Astrocyte of the spinal cord (primary cell): ENCODE measurements around the gene CD99L2.

Experiments used
- DNase-seq: peaks from one replicate; pipeline ENCODE4 v3.0.0; 2011; ENCODE audit warnings: low read depth, low spot score
- H3K4me3 ChIP-seq: 2 replicates; pipeline ENCODE4 v1.5.1; 2011; ENCODE audit warnings: low read depth, mild to moderate bottlenecking, low read length, moderate library complexity
- in situ Hi-C: cut with HindIII; loops from 2 replicates; pipeline ENCODE4 v1.10.0; 2017; ENCODE audit warnings: low sequenced_read_pairs
- TF ChIP-seq, protein P1 (sequence below): IDR thresholded peaks from 2 replicates; pipeline ENCODE4 v1.5.1; 2012; ENCODE audit warnings: low read depth, mild to moderate bottlenecking, low read length, inconsistent platforms

Gene CD99L2

DNA sequence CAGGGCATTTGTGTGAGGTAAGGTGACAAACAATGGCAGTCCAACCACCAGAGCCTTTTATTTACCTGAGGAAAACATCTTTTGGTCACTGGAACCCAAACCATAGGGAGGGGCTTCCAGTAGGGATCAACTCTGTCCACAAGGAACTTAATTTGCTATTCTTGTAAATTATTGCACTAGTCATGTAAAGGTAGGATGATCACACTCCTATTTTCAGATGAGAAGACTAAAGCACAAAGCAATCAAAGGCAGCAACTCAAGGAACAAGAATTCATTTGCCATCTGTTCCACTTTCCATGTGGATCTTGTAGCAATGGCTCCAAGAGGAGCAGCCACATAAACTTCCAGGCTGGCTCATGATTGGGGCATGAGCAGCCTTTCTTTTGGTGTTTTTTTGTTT, 35.3 kb downstream of the CD99L2 start:
- no peak for DNase-seq
- TF ChIP-seq, protein P1, sequence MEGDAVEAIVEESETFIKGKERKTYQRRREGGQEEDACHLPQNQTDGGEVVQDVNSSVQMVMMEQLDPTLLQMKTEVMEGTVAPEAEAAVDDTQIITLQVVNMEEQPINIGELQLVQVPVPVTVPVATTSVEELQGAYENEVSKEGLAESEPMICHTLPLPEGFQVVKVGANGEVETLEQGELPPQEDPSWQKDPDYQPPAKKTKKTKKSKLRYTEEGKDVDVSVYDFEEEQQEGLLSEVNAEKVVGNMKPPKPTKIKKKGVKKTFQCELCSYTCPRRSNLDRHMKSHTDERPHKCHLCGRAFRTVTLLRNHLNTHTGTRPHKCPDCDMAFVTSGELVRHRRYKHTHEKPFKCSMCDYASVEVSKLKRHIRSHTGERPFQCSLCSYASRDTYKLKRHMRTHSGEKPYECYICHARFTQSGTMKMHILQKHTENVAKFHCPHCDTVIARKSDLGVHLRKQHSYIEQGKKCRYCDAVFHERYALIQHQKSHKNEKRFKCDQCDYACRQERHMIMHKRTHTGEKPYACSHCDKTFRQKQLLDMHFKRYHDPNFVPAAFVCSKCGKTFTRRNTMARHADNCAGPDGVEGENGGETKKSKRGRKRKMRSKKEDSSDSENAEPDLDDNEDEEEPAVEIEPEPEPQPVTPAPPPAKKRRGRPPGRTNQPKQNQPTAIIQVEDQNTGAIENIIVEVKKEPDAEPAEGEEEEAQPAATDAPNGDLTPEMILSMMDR: no peak
- H3K4me3 ChIP-seq: no peak overlapping the region
- in situ Hi-C loops: no loop called here

DNA sequence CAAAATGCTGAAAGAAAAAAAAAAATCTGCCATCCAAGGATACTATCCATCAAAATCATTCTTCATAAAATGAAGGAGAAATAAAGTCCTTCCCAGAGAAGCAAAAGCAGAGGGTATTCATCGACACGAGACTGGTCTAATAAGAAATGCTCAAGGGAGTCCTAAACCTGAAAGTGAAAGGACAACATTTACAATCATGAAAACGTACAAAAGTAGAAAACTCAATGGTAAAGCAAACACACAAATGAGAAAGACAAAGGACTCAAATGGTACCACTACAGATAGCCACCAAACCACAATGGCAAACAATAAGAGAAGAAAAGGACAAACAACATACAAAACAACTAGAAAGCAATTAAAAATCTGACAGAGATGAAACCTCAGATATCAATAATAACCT, 41.0 kb downstream of the CD99L2 start:
- H3K4me3 ChIP-seq: no peak overlapping the region
- no peak for DNase-seq
- TF ChIP-seq, protein P1: no peak
- in situ Hi-C loops: no loop called here

DNA sequence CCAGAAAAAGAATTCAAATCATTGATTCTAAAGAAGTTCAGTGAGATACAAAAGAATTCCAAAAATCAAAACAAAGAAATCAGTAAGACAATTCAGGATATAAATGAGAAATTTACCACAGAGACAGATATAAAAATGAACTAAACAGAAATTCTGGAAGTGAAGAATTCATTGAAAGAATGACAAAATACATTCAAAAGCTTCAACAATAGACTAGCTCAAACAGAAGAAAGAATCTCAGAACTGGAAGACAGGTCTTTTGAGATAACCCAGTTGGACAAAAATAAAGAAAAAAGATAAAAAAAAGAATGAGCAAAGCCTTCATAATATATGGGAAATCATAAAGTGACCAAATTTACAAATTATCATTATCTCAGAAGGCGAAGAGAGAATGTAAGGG, 41.7 kb downstream of the CD99L2 start:
- H3K4me3 ChIP-seq: no peak overlapping the region
- TF ChIP-seq, protein P1: no peak
- no peak for DNase-seq
- in situ Hi-C loops: no loop called here

DNA sequence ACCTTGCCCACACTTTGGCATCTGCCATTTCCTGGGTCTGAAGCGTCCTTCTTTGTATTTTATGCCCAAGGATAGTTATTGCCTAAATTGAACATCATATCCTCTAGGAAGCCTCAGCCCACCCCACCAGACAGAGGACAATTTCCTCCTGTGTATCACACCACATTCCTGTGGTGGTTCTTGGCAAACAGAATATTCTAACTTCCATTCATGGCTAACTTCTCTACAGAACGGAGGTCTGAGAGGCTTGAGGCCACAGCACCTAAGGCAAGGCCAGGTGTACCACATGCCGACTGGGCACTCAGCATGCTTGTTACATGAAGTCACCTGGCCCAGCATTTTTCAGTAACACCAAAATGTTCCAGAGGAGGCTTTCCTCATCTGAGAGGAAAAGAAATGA, 42.4 kb downstream of the CD99L2 start:
- H3K4me3 ChIP-seq: no peak overlapping the region
- TF ChIP-seq, protein P1: no peak
- DNase-seq: peak; percentile 32
- in situ Hi-C loops: no loop called here

DNA sequence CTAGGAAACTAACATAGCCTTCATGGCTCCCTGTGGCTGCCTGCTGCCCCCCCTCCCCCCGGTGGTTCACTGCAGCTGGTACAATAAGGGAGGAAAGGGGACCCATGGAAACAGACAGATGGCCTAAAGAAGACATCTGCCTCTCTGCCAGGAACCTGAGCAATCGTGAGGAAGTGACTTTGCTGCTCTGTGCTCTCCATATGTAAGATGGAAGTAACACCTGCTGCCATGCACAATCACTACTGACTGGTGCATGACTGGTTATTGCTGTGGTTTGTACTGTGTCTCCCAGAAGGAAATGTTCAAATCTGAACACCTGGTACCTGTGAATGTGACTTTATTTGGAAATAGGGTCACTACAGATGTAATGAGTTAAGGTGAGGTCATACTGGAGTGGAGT, 43.6 kb downstream of the CD99L2 start:
- no peak overlapping the region for H3K4me3 ChIP-seq
- in situ Hi-C loops: no loop called here
- no peak for DNase-seq
- TF ChIP-seq, protein P1: no peak

DNA sequence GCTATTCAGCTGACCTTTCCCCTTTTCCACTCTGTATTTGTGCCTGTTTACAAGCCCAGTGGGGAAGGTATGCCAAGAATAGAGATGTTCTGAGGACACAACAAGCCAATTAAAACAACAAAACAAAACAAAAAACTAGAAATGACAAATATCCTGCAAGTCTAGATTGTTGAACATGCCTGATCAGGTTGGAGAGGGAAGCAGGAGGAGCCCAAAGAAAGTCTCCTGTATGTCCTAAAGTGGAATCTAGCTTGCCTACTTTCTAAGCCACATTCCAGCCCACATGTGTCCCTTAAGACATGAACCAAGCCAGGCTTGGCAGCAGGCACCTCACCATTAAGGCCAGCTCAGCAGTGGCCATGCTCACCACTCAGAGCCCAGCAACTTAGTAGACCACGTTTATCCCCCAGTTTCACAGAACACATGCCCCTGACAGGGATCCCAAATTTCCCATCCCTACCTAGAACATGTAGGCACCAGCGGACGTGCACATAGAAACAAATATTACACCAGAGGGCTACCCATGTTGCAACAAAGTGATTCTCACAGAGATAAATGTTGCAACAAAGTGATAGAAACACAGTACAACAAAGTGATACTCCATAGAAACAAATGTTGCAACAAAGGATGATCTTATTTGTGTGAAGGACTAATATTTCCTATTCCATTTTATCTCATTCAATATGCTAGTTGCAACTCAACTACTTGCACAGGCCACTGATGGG, 48.3 kb downstream of the CD99L2 start:
- H3K4me3 ChIP-seq: no peak overlapping the region
- TF ChIP-seq, protein P1: no peak
- in situ Hi-C loops: no loop called here
- no peak for DNase-seq

DNA sequence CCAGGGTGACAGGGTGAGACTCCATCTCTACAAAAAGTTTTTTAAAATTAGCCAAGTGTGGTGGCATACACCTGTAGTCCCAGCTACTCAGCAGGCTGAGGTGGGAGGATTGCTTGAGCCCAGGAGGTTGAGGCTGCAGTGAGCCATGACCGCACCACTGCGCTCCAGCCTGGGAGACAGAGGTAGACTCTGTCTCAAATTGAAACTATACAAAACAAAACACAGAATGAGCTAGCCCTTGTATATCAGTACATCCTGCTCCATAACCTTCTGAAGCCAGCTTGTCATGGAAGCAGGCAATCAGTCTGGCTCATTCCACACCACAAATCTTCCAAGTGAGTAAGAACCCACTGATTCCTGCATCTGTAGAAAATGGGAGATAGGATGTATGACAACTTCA, 49.0 kb downstream of the CD99L2 start:
- TF ChIP-seq, protein P1: no peak
- no peak overlapping the region for H3K4me3 ChIP-seq
- DNase-seq: no peak
- in situ Hi-C loops: no loop called here
